KOPT-K1 (cell line): ENCODE measurements around the gene PTPN7.
"Not testable (repeated sequence)": the region's sequence is repeated elsewhere in the genome, so short reads cannot be mapped to it uniquely, and the experiment has no call there.

ENCODE experiments used
- H3K27ac ChIP-seq: fragments of 200-600 bp; sonication (generic); 2 replicates; pipeline ENCODE4 v1.5.1; 2016; ENCODE audit warnings: antibody characterized with exemption, mild to moderate bottlenecking, low read depth, low read length; ENCODE audit not compliant: poor library complexity, severe bottlenecking
- H3K36me3 ChIP-seq: fragments of 200-600 bp; sonication (generic); 2 replicates; pipeline ENCODE4 v1.5.1; 2017; ENCODE audit warnings: antibody characterized with exemption, mild to moderate bottlenecking, low read length, moderate library complexity; ENCODE audit not compliant: insufficient read depth
- H3K9me3 ChIP-seq: fragments of 200-600 bp; sonication (generic); 2 replicates; pipeline ENCODE4 v1.5.1; 2017; ENCODE audit warnings: antibody characterized with exemption, low read length, mild to moderate bottlenecking; ENCODE audit not compliant: insufficient read depth, poor library complexity, severe bottlenecking

Gene PTPN7

DNA sequence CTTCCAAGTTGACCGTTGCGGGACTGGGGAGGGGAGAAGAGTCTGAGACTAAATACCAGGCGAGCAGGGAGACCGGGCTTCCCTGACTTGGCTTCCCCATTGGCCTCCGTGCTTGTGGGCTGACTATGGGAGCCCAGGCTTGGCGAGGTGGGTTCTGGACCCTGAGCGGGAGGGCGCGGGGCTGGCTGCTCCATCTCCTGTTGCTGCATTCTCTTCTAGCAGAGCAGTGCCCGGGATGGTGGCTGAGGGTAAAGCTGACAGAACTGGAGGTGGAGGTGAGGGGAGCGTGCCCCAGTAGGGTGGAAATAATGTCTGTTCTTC, 33.9 kb upstream of the PTPN7 start:
- Histone ChIP-seq H3K36me3 (no peaks in the 10 kb centered on the region), H3K9me3 (no peaks in the 10 kb centered on the region), H3K27ac (no peak overlapping the region)

DNA sequence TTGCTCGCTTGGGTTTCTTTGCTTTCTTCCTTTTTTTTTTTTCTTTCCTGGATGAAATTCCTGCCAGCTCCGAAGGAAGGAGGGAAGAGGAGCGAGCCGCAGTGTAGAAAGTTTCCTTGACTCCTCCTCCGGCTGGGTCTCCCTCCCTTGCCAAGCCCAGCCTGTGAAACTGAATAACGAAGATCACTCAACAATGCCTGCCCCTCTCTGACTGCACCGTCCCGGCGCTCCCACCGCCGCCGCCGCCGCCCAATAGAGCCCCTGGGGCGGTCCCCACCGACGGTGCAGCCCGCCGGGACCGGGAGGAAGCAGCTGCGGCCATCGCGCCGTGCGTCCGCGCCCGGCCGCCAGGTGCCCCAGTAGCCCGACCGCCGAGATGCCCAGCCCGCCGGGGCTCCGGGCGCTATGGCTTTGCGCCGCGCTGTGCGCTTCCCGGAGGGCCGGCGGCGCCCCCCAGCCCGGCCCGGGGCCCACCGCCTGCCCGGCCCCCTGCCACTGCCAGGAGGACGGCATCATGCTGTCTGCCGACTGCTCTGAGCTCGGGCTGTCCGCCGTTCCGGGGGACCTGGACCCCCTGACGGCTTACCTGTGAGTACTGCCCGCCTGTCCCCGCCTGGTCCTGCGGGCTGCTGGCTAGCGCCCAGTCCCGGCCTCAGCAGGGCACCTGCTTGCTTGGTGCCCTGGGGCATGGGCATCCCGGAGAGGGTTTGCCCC, 33.4 kb upstream of the PTPN7 start, which contains the start of gene LGR6:
TSS of gene LGR6 (plus strand) at position 186 of the 714 bp plus-strand sequence. CDS start at position 377, 191 bp downstream.
- H3K27ac ChIP-seq = no peak within 1 kb of the TSS
- H3K36me3 ChIP-seq = no peaks in the 10 kb centered on the region
- H3K9me3 ChIP-seq = no peaks in the 10 kb centered on the region

DNA sequence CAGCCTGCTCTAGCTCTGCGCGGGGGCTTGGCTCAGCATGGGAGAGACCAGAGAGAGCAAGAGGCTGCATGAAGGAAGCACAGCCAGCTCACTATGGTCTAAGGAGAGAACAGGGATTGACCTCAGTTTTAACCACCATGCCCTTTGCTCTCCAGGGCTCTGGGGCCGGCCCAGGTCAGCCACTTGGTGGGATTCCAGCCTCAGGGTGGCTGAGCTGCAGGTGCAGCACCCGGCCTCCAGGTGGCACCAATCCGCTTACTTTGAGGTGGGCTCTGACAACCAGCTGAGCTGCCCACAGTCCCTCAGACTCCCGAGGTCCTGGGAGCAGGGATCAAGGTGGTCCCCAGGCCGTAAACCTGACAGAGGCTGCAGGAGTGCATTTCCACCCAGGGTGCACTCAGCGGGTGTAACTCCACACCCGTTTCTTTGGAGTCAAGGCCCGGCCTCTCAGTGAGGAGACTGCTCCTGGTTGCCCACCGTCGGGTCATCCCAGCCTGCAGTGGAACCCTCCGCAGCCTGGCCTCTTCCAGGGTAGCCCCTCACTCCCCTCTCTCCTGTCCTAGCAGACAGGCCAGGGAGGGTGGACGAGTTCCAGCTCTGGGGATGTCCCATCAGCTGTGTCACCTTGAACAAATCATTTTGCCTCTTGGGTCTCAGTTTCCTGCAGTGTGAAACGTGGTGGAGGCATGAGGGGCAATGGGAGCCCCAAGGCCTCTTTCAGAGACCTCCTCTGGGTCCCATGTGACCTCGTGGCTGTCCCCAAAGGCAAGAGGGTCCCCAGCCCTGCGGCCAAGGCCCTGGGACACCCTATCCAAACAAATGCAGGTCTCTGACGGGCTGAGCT, 32.6 kb upstream of the PTPN7 start:
- H3K36me3 ChIP-seq = no peaks in the 10 kb centered on the region
- no peaks in the 10 kb centered on the region for H3K9me3 ChIP-seq
- H3K27ac ChIP-seq = no peak overlapping the region

DNA sequence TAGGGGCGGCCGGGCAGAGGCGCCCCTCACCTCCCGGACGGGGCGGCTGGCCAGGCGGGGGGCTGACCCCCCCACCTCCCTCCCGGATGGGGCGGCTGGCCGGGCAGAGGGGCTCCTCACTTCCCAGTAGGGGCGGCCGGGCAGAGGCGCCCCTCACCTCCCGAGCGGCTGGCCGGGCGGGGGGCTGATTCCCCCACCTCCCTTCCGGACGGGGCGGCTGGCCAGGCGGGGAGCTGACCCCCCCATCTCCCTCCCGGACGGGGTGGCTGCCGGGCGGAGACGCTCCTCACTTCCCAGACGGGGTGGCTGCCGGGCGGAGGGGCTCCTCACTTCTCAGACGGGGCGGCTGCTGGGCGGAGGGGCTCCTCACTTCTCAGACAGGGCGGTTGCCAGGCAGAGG, 31.0 kb upstream of the PTPN7 start:
- H3K9me3 ChIP-seq, H3K27ac ChIP-seq, H3K36me3 ChIP-seq: not testable (repeated sequence)

DNA sequence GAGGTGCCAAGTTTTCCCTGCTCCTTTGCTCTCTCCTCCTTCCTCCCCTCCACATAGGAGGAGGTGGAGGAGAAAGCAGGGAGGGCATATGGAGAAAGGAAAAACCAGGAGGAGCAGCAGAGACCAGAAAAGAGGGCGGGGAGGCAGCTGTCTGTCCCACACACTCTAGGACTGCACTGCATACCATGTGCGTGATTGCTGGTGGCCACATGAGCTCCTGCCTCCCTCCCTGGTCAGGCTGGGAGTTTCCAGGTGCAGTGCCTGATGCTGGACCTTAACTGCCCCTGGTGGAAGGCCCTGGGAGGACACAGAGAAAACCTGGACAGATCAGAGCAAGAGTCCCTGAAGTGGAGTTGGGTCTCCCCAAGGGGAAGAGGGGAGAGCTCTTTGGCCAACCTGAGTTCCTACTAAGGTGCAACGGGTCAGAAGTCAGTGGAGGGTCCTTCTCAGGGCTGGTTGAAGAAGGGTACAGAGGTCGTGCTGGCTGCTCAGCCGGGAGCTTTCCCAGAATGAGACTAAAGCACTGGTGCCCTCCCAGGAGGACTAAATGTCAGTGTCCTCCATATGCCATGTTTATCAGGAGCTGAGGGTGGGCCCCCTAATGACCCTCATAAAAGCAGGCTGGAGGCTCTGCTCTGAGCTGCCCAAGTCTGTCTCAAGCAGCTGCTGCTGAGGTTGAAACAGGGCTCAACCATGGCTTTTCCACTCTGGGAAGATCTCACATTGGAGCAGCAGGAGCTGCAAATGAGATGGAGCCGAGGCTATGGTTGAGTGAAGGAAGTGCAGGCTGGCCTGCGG, 29.7 kb upstream of the PTPN7 start:
- Histone ChIP-seq H3K9me3 (no peaks in the 10 kb centered on the region), H3K27ac (no peak overlapping the region), H3K36me3 (no peaks in the 10 kb centered on the region)

DNA sequence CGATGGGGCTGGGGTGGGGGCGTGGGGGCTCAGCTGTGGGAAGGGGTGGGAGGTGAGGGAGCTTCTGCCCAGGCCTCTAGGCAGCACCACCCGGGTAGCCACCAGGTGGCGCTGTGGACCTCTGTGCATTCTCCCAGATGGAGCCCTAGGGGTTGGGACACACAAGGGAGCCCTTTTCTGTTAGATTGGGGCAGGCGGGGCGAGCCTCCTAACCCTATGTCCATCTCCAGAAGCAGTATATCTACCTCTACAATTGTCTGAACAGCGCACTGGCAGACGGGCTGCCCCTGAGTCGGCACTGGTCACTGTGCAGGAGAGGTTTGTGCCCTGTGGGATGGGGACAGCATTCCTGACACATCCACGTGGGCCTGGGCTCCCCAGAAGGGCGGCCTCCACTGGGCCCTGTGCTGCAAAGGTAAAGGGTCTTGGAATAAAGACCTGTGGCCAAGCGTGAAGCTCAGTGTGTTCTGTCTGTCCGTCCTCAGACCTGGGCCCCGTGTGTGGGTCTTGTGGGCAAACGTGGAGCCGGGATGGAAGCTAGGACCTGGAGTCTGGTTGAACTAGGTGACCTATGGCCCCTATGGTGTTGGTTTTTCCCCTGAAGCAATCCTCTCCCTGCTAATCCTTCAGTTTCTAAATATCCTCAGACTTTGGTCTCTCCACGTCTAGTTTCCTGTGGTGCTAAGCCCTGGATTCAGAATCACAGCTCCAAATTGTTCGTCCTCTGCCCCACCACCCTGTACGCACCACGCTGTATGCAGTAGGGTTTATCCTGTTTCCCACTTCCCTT, 28.8 kb upstream of the PTPN7 start:
- Histone ChIP-seq H3K9me3 (no peaks in the 10 kb centered on the region), H3K27ac (no peak overlapping the region), H3K36me3 (no peaks in the 10 kb centered on the region)

DNA sequence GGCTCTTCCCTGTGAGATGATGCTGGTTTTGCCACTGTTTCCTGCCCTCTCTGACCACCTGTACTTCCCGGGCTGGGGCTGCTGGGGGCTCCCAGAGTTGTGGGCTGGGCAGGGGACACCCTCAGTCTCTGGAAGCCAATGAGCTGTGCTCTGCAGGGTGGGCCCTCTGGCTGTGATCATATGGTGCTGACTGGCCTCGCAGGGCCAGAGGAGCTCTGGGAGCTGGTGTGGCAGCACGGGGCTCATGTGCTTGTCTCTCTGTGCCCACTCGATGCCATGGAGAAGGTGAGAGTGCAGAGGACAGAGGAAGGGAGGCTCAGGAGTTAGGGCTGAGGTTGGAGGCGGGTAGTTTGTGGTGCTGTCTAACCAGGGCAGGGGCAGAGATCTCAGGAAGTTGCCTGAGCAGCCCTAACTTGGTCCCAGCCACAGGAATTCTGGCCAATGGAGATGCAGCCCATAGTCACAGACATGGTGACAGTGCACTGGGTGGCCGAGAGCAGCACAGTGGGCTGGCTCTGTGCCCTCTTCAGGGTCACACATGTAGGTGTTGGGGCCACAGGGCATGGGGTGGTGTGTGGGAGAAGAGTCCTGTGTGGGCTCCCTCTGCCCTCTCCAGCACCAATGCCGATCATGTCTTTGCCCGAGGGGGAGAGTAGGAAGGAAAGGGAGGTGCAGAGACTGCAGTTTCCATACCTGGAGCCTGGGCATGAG, 27.4 kb upstream of the PTPN7 start:
- H3K36me3 ChIP-seq = no peaks in the 10 kb centered on the region
- H3K9me3 ChIP-seq = no peaks in the 10 kb centered on the region
- H3K27ac ChIP-seq = no peak overlapping the region

DNA sequence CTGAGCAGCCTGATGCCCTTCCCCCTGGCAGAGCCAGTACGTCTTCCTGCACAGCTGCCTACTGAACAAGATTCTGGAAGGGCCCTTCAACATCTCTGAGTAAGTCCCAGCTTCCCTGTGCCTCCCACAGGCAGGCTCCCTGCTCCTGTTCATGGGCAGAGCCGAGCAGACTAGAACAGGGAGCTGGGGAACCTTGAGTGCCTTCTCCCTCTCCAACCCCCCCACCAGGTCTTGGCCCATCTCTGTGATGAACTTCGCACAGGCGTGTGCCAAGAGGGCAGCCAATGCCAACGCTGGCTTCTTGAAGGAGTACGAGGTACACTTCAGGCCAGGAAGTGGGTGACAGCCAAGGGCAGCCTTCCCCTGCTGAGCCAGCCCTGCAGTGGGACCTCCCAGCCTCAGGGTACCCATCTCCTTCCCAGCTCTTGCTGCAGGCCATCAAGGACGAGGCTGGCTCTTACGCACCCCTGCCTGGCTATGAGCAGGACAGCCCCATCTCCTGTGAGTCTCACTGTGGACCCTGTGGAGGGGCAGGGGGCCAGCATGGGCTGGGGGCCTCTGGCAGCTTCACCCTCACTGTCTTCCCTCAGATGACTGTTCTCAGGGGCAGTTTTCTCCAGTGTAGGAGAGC, 26.8 kb upstream of the PTPN7 start:
- H3K36me3 ChIP-seq = no peaks in the 10 kb centered on the region
- no peak overlapping the region for H3K27ac ChIP-seq
- H3K9me3 ChIP-seq = no peaks in the 10 kb centered on the region

DNA sequence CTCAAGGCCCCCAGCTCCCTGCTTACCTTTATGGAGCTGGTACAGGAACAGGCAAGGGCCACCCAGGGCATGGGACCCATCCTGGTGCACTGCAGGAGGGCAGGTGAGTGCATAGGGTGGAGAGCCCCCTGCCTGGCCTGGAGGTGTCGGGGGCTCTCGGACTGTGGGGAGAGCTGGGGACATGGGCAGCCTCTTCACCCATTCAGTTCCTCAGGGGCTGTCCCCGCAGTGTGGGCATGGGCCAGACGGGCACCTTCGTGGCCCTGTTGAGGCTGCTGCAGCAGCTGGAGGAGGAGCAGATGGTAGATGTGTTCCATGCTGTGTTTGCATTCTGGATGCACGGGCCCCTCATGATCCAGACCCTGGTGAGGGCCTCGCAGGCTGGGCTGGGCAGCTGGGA, 25.9 kb upstream of the PTPN7 start:
- H3K9me3 ChIP-seq = no peaks in the 10 kb centered on the region
- H3K36me3 ChIP-seq = no peaks in the 10 kb centered on the region
- H3K27ac ChIP-seq = no peak overlapping the region

DNA sequence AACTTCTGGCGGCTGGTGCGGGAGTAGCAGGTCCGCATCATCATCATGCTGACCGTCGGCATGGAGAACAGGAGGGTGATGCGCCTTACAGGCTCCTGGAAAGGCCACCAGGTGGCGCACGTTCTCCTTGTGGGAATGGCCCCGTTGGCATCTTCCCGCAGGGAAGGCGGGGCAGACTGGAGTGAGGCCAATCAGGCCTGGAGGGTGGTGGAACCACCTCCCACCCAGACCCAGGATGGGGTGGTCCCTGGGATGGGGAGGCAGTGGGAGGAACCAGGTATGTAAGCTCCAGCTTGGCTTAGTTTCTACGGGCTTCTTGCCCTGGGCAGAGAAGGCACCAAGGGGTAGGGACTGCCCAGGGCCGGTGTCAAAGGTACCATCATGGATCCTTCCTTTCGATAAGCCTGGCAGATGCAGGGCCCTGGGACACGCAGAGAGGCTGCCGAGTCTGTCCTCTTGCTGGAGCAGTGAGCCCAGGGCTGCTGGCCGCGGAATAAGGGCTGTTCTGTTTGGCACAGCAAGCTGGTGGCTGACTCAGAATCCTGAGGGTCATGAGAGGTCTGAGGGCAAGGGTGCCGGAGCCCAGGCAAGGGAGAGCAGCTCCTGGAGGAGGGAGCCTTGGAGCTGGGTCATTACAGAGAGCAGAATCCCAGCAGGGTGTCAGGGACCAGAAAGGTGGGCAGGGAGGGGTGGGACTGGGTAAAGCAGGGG, 24.5 kb upstream of the PTPN7 start:
- H3K36me3 ChIP-seq = no peaks in the 10 kb centered on the region
- H3K27ac ChIP-seq = no peak overlapping the region
- H3K9me3 ChIP-seq = no peaks in the 10 kb centered on the region

DNA sequence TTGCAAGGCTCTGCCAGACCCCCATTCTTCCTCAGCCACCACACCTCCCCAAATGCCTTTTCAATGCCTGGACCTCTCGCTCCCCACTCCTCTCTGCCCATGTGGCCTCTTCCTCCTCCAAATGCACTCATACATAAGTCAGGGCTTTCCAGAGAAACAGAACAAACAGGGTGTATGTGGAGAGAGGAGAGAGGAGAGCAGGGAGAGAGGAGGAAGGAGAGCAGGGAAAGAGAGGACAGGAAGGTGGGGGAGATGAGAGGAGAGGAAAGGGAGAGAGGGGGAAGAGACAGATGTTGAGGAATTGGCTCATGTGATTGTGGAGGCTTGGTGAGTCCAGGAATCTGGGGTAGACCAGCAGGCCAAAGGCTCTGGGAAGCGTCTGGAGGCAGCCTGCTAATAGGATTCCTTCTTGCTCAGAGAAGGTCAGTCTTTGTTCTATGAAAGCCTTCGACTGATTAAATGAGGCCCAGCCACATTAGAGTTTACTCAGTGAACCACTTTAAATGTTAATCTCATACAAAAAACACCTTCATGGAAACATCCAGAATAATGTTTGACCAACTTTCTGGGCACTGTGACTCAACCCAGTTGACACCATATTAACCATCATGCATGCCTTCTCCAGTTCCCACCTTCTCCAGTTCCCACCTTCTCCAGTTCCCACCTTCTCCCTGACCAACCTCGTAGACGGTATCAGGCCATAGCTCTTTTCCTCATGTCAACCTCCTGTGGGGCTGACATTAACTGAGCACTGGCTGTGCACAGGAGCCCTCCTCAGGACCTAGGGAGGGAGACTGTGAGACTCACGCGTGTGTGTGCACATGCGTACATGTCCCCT, 21.9 kb upstream of the PTPN7 start:
- Histone ChIP-seq H3K27ac (no peak overlapping the region), H3K9me3 (no peaks in the 10 kb centered on the region), H3K36me3 (no peaks in the 10 kb centered on the region)

DNA sequence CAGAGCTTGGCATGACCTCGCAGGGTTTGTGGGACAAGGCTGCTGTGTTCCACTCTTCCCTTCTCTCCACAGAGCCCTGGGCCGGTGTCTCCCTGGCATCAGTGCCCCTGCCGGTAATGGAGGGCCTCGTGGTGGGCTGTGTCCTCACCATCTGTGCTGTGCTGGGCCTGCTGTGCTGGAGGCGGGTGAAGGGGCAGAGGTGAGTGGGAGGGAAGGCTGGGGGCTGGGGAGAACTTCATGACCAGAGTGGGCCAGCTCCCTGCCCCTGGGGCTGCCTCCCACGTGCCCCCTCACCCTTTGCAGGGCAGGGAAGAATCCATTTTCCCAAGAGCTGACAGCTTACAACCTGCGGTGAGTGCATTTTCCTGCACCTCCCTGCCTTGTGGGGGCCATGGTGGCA, 21.2 kb upstream of the PTPN7 start:
- Histone ChIP-seq H3K27ac (no peak overlapping the region), H3K36me3 (no peaks in the 10 kb centered on the region), H3K9me3 (no peaks in the 10 kb centered on the region)

DNA sequence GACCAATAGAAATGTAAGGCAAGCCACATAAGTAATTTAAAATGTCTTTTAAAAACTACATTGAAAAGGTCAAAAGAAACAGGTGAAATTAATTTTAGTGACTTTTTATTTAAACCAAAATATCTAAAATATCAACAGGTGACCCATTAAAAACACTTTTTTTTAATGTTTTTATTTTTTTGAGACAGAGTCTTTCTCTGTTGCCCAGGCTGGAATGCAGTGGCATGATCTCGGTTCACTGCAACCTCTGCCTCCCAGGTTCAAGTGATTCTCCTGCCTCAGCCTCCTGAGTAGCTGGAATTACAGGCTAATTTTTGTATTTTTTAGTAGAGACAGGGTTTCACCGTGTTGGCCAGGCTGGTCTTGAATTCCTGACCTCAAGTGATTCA, 20.3 kb upstream of the PTPN7 start:
- not testable (repeated sequence) for H3K9me3 ChIP-seq, H3K36me3 ChIP-seq, H3K27ac ChIP-seq
